GM18526 (cell line): Measurements from ENCODE around the gene OGN.

Source experiments
- POLR2A ChIP-seq: IDR thresholded peaks from 3 replicates; pipeline ENCODE4 v1.6.1; 2011; ENCODE audit not compliant: insufficient read length; ENCODE audit errors: extremely low read depth

OGN gene

DNA sequence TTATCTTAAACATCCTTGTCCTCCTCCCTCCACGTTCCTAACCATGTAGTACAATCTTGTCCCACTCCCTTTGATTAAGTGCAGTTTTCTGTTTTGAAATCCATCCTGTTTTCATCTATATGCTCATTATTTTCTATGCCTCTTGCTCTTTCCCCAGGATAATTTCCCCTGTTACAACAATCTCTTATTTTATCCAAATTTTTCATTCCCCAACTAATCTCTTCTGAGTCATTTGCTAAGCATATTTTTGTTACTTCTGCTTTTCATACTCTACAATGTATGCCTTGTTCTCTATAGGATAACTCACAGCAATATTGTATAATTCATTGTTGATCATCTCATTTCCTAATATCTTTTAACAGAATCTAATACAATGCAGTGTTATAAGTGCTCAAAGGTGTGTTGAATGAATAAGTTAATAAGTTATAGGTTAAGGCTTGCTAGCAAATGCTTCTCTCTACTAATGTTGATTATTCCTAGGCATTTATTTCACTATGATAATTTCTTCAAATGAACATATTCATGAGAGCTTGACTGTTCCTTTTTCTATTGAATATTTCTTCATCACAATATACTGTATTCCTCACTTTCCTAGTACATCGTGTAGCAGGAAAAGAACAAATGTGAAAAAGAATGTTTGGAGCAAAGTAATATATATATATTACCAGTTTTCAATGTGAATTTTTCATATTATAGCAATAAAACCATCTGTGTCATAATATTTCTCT lies 18.4 kb upstream of the OGN start:
- no peak for TF ChIP-seq POLR2A

DNA sequence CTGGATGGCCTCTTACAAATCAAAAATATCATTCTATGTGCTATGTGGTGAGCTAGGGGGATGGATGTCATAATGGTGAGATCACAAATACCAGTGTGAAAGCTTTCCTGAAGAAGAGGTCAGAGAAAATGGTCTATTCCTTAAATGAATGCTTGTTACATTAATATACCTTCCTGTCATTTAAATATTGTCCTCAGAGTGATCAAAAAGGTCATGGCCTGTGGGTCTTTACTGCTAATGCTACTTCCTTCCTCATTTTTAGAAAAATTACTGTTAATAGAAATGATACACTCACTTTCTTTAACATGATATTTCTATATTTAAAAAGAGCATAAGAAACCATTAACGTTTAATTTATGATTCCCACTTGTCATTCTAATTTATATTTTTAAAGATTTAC lies 10.2 kb upstream of the OGN start:
- TF ChIP-seq POLR2A: no peak

DNA sequence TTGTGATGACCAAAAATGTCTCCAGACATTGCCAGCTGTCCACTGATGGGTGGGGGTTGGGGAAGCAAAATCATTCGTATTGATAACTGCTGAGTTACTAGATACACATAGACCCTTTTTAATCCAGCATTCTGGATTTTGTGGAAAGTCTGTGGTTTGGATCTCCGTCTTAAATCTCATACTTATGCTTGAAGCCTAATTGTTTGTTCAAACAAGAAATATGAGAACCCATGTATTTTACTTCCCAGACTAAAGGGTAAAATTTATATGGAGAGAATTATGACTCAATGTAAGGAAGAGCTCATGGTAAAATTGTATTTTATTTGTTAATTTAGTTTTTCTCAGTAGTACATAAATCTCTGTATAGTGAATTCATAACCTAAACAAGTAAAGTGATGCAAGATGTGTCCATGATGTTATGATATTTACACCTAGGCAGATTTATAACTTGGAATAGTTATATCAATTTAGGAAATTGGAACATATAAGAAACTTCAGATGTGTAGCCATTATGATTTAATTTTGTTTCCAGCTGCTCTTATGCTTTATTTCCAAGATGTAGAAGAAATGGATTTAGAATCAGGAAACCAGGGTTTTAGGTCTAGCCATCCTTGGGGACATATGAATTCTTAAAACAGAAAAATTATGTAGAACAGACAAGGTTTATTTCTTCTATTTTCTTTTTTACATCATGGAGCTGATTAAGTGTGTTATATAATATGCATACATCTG lies 4.5 kb upstream of the OGN start:
- TF ChIP-seq POLR2A: no peak

DNA sequence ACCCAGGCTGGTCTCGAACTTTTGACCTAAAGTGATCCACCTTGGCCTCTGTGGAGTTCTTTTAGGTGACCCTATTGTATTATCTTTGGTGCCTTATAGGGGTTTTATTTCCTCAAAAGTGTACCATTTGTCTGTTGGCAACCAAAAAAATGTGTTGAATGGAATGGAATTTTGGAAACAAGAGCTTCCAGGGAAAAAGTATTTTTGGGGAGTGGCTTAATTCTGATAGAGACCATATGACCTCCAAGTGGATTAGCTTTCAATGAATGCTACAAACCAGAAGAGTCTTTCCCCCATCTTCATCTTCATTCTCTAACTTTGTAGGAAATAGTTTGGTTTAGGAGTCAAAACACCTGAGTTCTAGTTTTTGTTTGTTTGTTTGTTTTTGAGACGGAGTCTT lies 3.4 kb upstream of the OGN start:
- no peak for TF ChIP-seq POLR2A

DNA sequence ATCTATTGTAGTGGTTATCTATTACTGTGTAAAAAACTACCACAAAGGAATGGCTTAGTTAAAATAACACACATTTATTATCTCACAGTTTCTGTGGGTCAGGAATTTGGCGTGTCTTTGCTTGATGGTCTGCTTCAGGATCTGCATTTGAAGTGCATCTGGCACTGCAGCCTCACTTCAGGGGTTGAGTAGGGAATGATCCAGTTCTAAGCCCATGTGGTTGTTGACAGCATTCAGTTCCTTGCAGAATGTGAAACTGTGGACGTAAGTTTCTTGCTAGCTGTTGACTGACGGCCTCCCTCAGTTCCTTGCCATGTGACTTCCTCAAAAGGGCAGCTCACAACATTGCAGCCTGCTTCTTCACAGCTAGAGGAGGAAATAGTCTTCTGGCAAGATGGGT lies 2.1 kb upstream of the OGN start:
- no peak for TF ChIP-seq POLR2A

DNA sequence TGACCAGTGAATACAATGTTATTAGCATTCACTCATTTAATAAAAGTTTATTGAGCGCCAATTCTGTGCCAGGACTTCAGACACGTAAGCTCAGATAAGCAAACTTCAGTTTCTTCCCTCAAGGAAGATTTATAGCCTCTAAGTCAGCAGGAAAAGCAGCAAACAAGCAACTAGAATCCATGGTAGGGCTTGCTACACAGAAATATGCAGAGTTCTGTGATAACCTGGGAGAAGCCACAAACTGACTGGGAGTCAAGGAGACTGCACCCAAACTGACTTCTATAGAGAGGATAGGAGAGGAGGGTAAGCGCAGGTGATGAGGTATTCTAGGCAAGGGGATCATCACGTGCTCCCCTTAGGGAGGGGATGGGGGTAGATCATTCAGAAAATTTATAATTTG lies 1.4 kb upstream of the OGN start:
- TF ChIP-seq POLR2A: no peak

DNA sequence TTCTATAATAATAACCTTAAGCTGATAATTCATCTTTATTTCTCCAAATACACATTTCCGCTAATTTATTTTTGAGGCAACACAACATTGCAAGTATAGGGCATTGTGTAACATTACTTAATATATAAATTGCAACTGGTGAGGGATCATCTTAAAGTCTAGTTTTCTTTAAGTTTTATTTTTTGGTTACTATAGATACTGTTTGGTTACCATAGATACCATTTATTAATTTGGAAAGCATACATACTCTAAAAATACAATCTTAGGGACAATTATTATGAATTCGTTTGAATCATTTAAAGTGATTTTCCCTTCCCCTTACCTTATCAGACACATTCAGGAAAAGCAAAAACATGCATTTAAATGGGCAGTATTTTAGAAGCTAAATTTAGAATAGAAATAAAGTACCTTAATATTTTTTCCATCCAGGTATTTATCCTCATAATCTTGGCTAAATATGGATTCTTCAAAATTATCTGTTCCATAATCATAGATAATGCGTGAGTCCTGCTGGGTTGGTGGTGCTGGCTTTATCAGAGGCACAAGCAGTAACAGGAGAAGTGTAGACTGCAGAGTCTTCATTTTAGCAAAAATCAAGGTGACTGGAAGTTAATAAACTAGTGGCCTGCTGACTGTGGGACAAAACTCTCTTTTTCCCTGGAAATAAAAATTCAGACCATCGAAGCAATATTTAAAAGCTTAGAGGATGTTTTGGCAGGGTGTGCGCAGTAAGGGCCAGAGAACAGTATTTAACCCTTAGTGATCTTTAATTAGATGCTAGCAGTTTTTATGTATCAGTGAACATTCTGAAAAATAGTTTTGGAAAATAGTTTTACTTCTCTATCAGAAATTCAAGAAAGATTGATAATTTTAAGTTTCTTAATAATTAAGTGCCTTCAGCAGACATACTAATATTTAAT lies 1.3 kb downstream of the OGN start:
- TF ChIP-seq POLR2A: no peak

DNA sequence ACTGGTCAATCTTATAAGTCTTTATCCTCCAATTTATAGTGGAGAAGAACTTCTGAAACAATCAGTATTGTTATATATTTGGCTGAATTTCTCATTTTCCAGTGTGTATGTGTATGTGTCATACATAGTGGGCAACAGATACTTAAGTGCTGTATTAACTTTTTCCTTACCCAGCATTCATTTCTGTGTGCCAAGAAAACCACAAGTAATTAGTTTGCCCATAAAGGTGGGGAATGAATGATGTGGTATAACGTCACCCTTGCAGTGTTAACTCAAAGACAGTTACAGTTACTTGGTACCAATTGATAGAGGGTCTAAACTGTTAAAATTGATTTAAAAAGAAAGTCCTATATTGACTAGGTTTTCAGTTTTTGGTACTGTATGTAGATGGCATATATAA lies 2.0 kb downstream of the OGN start:
- no peak for TF ChIP-seq POLR2A

DNA sequence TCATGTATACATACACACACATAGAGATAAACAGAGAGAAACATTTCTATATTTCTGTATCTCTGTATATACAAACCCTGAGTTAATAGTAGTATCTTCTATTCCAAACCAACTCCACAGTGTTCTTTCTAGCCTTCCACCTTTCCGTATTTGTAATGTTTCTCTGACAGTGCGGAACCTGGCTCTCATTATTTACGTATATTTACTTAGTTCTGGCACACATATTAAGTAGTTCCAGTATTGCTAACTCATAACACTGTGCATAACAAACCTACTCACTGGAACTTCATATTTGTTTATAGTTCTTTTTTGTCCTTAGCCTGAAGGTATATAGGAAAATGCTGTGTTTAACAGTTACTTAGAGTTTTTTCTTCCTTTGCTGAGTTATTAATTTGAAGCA lies 6.5 kb downstream of the OGN start:
- TF ChIP-seq POLR2A: no peak

DNA sequence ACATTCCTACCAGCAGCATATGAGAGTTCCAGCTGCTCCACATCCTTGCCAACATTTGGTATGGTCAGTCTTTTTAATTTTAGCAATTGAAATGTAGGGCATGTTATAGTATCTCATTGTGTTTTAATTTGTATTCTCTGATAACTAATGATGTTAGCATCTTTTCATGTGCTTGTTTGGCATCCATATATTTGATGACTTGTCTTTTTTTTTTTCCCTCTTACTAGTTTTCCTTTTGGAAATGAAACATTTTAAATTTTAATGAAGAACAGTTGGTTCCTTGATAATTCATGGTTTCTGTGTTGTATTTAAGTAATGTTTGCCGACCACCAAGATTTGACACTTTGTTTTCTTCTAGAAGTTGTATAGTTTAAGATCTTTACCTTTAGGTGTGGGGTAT lies 8.8 kb downstream of the OGN start:
- no peak for TF ChIP-seq POLR2A

DNA sequence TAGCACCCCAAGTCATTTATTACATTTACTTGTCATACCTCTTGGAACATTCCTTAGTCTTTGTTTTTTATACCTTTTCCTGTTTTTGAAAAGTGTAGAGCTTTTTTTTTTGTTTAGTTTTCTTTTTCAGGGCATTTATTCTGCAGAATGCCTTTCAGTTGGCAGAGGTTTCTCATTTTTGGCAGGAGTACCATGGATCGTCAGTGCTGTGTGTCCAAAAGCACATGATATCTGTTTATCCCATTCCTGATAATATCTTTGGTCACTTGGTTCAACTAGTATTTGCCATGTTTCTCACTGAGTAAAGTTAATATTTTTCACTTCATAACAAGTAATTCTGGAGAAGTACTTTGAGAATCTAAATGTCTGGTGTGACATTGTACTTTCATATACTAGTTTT lies 10.7 kb downstream of the OGN start:
- TF ChIP-seq POLR2A: no peak

DNA sequence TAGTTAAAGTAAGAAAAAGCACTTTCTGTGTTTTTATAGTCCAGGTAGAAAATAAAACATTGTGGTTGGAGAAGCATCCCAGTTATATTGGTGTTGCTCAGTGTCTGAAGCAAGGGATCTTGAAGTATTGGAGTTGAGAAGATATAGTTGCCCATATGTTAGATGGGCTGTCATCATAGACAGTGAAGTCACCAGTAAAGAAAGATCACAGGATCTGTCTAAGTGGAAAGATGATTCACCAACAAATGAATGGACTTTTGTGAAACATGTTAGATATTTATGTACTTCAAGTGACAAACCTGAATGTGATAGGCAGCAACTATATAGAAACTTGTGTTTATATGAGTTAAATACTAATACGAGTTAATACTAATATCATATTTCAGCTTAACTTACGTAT lies 11.7 kb downstream of the OGN start:
- no peak for TF ChIP-seq POLR2A

DNA sequence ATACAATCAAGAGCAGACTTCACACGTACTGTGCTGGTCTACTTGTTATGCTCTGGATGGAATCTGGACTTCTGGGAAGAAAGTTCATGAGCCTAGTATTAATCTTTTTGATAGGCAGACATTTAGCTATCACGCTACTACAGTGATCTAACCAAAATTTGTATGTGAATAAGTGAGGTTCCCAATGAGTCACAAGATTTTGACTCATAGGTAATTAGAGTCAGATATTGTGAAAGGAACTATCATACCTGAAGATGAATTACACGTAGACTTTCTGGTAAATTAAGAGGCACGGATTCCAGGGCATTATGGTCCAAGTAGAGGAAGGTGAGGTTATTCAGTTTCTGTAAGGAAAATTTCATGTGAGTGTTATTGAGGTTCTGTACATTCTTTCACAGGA lies 18.4 kb downstream of the OGN start:
- TF ChIP-seq POLR2A: no peak

DNA sequence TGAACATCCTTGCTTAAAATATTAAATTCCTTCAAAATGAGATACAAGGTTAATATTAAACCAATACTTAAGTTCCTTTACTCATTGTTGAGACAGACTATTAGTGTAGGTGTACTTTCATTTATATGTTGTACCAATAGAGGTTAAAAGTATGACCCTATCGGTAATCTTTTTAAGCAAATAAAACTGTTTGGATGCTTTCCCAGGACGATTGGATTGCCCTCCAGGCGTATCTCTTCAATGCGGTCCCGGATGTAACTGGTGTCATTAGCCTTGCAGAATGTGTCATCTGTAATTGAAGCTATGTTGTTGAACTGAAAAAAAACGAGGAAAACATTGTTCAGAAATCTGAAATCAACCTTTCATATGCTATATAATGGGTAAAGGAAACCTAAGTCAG lies 18.9 kb downstream of the OGN start:
- TF ChIP-seq POLR2A: no peak

DNA sequence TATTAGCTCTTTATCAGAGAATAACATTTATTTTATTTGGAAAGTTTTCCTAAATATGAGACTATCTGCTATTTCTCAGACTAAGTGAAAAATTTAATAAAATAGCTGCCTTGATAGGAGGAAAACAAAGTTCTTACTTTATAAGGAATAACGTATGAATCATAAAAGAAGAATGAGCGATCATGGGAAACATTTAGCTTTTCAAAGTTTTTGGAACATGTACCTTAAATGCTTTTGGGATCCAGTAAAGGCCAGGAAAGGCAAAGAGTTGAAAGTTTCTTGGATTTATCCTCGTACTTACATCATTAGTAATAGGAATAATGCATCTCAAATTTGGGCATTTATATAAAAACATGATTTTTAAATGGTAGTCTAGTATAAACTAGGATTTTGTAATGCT lies 19.4 kb downstream of the OGN start:
- TF ChIP-seq POLR2A: no peak

DNA sequence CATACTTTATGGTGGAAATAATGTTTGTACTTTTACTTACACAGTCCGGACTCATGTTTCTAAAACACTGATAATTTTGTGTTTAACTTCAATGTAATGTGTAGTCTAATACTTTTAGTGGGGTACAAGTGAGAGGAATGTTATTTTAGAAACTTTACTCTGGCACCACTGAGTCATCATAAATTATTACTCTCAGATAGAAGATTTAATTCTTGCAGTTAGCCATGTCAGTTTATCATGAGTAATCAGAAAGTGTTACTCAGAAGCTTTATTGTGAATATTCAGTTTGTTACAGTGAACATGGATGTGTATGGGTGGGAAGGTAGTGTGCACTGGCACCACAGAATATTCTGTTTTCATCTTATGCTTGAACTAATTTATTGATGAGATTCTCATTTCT lies 20.0 kb downstream of the OGN start:
- no peak for TF ChIP-seq POLR2A

DNA sequence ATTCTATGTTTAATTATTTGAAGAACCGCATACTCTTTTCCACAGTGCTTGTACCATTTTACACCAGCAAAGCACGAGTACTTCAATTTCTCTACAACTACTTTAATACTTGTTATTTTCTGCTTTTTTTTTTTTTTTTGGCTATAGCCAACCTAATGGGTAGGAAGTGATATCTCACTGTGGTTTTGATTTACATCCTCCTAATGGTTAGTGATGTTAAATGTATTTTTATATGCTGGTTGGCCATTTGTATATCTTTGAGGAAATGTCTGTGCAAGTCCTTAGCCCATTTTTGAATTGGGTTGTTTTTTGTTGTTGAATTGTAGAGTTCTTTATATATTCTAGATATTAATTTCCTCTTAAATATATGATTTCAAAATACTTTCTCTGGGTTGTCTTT lies 22.6 kb downstream of the OGN start:
- no peak for TF ChIP-seq POLR2A

DNA sequence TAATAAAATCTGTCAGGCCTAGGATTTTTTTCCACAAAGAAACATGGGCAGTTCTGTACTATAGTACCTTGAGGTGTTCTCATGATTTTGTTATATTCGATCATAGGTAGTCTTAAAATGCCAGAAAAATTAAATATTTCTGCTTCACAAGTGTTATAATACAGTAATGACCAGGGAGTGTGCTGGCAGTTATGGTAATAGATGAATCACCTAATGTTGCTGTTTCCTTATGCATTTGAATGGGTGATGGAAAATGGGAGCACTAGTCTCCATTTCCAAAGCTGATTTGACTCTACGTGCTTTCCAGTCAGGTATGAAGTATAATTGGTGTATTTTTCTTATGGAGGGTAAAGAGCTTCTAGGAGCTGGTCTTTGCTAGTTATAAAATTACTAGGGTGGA lies 23.8 kb downstream of the OGN start:
- TF ChIP-seq POLR2A: no peak
